GM18519 (cell line): ENCODE measurements around the gene CIITA.
A peak's percentile ranks its signal among the peaks of the same experiment; 100 is the strongest.

ENCODE experiments used
- ATAC-seq: cut with Tn5 transposase; IDR thresholded peaks from one replicate; pipeline ENCODE4 v1.9.1; 2021; ENCODE audit warnings: mild to moderate bottlenecking, moderate library complexity; ENCODE audit not compliant: unreplicated experiment, low FRiP score

CIITA gene

GRCh38 chr16:10850478-10850850 lies 26.5 kb upstream of the CIITA start:
- no peak for ATAC-seq

DNA sequence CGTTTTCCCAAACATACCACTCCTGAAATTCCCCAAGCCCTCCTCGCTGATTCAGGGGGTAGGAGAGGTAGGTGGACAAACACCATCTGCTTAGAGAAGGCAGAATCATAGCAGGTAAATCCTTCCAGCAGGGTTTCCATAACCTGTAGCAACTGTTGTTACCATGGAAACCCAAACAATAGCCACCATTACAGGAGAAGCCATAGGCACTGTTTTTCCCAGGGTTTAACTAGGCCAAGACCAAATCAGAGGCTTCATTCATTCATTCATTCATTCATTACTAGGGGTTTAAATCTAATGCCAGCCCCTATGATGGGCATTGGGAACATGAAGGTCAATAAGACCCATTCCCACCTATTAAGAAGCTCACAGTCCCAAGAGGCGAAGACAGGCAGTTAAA lies 25.5 kb upstream of the CIITA start:
- no peak for ATAC-seq

DNA sequence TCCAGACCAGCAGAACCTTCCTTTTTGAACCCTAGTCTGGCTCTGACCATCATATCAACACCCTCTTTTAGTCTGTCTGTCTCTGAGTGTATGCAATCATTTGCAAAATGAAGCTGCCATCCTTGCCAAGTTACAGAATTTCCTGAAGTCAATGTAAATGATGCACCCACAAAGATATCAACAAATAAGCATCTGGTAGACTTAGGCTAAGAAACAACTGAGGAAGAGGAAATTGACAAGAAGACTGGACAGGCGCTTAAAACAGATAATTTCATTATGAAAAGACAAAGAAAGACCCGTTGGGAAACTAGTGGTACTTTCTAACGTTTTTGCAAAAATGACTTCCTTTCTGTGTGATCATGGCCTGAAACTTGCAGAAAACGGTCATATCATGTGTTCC lies 24.7 kb upstream of the CIITA start:
- ATAC-seq = no peak

GRCh38 chr16:10852948-10853347 lies 24.1 kb upstream of the CIITA start:
- ATAC-seq = no peak

- ATAC-seq = no peak
Observed at GRCh38 chr16:10856042-10856441, 21.0 kb upstream of the CIITA start.

- ATAC-seq = no peak
Observed at GRCh38 chr16:10858203-10858602, 18.8 kb upstream of the CIITA start.

DNA sequence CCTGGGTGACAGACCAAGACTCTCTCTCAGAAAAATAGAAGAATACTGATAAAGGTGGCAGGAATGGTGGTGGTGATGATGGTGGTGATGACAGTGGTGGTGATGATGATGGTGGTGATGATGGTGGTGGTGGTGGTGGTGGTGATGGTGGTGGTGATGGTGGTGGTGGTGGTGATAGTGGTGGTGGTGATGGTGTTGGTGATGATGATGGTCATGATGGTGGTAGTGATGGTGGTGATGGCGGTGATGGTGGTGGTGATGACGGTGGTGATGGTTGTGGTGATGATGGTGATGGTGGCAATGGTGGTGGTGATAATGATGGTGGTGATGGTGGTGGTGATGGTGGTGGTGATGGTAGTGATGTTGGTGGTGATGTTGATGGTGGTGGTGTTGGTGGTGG lies 18.0 kb upstream of the CIITA start:
- no peak for ATAC-seq

DNA sequence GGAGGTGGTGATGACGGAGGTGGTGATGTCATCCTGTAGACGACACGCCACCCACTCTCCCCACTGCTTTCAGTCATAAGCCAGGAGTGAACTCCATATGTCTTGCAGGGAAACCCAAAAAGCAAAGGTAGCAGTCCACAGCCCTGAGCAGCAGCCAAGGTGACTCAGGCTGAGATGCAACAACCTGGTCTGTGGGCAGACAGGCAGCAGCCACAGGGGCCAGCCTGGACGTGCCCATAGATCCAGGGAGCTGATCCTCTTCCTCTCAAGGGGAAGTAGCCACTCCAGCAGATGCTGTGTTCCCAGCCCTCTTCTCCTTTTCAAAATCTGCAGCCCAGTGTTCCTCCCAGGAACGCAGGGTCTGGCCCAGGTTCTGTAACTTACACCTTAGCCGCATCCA lies 17.3 kb upstream of the CIITA start:
- ATAC-seq = no peak

GRCh38 chr16:10862438-10862837 lies 14.6 kb upstream of the CIITA start:
- no peak for ATAC-seq

DNA sequence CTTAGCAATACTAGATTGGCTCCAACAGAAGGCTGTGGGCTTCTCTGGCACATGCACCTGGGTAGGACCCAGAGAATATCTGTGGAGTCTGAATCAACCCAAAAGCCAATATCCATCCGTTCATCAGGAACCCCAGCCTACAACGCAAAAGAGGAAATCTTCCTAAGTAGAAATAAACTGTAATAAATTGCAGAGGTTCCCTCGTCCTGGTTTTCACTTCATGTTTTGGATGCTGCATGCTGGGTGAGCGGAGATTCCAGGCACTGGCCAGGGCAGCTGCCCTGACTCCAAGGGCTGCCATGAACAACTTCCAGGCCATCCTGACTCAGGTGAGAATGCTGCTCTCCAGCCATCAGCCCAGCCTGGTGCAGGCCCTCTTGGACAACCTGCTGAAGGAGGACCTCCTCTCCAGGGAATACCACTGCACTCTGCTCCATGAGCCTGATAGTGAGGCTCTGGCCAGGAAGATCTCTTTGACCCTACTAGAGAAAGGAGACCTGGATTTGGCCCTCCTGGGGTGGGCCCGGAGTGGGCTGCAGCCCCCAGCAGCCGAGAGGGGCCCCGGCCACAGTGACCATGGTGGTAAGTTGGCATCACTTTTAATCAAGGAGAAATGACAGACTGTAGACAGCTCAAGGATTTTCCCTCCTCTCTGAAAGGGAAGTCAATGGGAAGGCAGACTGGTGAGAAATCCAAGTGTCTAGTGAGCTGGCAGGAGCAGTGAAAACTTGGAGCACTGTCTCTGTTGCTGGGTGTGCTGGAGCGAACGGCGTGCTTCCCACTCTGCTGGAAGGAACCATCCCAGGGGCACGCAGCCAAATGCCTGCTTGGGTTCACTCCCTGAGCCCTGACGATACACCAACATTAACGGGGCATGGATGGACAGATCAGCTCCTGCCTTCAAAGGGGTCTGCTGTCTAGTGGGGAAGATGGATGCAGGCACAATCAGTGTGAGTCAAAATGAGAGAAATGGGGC lies 10.7 kb upstream of the CIITA start:
- no peak for ATAC-seq

GRCh38 chr16:10867199-10867598 lies 9.8 kb upstream of the CIITA start:
- ATAC-seq = no peak

- ATAC-seq = no peak
Observed at GRCh38 chr16:10868104-10868595, 8.9 kb upstream of the CIITA start.

DNA sequence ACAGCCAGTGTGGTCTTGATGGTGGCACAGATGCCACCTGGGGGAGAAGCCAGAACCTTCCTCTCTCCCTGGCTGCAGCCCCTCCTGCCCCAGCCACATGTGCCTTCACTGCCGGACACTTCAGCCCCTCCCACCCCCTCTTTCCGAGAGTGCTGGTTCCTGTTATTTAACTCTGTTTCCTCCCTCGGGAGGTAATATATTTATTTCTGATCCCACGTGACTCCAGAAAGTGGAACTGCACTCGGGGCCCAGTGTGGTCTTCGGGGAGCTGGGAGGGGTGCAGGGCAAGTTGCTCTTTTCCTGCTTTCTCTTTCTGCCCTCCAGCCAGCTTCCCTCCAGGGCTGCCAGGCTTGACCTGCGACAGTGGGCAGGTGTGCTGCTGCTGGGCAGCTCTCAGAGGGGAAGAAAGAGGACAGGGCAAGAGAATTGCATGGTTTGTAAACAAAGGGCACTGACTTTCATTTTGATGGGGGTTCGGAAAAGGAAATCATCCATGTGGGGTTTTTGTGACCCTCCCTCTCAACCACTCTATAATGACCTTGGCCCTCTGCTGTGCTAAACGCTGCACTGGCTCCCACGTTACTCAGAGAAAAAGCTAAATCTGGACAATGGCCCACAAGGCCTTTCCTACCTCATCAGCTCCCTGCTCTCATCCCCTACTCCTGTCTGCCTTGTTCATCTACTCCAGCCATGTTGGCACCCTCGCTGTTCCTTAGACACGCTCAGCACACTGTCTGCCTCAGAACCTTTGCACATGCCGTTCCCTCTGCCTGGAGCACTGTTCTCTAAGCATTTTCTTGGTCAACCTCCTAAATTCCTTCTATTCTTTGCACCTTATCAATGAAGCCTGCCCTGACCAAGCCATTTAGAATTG lies 8.2 kb upstream of the CIITA start:
- no peak for ATAC-seq

- ATAC-seq = no peak
Observed at GRCh38 chr16:10870137-10870776, 6.7 kb upstream of the CIITA start.

DNA sequence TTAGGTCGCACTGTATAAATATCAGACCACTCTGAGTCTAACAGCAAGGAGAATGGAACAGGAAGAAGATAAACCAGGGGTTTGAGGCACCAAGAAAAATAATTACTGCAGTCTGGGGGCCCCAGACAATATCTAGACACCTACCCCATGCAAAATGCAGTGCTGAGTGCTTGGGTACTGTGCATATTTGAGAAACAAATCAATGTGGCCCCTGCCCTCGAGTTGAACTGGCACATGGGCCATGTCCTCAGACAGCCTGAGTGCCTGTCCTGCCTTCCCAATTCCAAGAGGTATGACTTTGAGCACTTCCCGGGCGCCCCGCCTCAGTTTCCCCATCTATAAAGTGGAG lies 6.2 kb upstream of the CIITA start:
- ATAC-seq = no peak

DNA sequence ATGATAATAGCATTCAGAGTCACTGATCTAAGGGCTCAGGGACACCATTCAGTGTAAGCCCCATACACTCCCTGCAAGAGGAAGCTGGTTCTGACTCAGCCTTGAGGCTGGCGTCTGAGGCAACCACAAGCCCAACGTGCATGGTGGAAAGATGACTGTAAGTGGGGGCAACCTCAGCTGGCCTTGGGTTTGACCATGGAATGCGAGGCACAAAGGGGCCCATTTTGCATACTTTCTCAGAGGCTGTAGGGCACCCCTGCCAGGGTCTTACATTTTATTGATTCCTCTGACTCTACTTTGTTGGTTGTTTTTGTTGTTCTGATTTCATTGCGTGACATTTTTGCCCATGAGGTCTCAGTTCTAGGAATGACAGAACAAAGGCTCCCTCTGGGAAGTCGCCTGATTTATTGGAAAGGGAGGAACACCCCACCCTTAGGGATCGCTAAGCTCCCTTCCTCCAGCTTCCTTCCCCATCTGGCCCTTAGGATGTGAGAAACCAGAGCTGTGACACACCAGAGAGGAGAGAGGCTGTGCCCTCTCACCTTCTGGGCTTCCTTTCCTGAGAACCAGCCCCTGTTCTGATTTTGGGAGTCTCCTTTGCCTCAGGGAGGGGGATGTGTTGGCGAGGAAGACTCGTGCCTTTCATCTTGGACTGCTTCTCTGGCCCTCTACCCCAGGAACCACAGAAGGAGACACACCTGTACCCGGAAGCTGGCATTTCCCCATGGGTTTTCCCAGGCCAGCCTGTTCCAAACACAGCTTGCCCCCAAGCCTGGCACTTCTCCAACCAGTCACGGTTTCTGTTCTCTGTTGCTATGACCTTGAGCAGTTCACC lies 5.6 kb upstream of the CIITA start:
- ATAC-seq = peak; percentile 37

DNA sequence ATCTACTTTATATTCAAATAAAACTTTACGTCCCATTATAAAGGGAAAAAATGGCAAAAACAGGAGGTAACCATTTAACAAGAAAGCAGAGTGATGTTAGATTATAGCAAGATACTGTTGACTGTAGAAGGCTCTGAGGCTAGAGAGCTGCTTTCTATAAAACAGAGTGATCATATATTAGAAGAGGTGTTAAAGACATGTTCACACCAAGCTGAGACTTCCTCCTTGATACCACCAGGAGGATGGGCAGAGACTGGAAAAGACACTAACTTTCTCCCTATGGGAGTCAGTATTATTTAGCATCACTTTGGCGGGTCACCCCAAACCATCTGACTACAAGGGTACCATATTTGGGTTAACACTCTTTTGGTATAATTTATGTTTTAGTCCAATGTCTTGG lies 687 bp upstream of the CIITA start:
- no peak for ATAC-seq

DNA sequence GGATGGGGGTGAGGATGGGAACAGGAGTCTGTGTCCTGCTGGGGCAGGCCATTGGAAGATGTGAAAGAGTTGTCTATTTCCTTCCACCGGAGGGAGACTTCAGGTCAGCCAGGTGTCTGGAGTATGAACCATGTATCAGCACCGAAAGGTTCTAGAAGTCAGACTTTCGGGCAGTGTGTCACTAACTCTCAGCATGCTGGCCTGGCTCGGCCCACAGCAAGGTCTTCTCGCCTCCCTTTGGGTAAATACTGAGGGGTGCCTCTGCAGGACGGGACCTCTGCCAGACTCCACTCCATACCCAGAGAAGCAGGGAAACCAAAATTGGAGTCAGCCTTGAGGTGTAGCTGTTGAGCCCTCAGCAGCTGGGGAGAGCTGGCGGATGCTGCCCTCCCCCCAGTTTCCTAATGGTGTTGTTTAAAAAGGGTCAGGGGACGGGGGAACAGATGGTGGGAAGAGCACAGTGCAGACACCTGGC lies 507 bp downstream of the CIITA start:
- no peak for ATAC-seq

DNA sequence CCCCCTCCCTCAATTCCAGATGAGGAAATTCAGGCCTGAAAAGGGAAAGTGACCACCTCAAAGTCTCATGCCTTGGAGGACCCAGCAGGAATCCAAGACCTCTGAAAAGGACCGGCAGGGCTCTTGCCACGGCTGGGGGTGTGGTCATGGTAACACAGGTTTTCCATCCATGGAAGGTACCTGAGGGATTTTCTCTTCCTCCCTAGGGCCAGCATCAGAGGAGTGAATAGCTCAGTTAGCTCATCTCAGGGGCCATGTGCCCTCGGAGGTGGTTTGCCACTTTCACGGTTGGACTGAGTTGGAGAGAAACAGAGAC lies 1.3 kb downstream of the CIITA start:
- ATAC-seq = no peak
